AG10803 (cell line): ENCODE data around the gene EFTUD2.

ENCODE experiments used
- DNase-seq: peaks from one replicate; pipeline ENCODE4 v3.0.0; 2010; ENCODE audit warnings: low read depth
- H3K4me3 ChIP-seq: 2 replicates; pipeline ENCODE4 v1.5.1; 2011; ENCODE audit warnings: mild to moderate bottlenecking, low read length, control low read depth
- CTCF ChIP-seq: conservative IDR thresholded peaks from 2 replicates; pipeline ENCODE4 v1.5.1; 2011; ENCODE audit warnings: mild to moderate bottlenecking, low read length, control low read depth, inconsistent platforms

The EFTUD2 gene

GRCh38 chr17:44918006-44918405 is 18.8 kb upstream of the EFTUD2 start:
- TF ChIP-seq CTCF, result no peak
- DNase-seq, result no peak
- H3K4me3 ChIP-seq, result no peak overlapping the region

GRCh38 chr17:44917456-44917855 is 18.2 kb upstream of the EFTUD2 start:
- DNase-seq, result no peak
- H3K4me3 ChIP-seq, result no peak overlapping the region
- TF ChIP-seq CTCF, result no peak

- no peak overlapping the region for H3K4me3 ChIP-seq
- DNase-seq, result peak; percentile 79
- 0 out of 2 replicates have a peak, but pooled peaks have one; percentile 20 for TF ChIP-seq CTCF
Measured at GRCh38 chr17:44916781-44917241, 17.6 kb upstream of the EFTUD2 start.

DNA sequence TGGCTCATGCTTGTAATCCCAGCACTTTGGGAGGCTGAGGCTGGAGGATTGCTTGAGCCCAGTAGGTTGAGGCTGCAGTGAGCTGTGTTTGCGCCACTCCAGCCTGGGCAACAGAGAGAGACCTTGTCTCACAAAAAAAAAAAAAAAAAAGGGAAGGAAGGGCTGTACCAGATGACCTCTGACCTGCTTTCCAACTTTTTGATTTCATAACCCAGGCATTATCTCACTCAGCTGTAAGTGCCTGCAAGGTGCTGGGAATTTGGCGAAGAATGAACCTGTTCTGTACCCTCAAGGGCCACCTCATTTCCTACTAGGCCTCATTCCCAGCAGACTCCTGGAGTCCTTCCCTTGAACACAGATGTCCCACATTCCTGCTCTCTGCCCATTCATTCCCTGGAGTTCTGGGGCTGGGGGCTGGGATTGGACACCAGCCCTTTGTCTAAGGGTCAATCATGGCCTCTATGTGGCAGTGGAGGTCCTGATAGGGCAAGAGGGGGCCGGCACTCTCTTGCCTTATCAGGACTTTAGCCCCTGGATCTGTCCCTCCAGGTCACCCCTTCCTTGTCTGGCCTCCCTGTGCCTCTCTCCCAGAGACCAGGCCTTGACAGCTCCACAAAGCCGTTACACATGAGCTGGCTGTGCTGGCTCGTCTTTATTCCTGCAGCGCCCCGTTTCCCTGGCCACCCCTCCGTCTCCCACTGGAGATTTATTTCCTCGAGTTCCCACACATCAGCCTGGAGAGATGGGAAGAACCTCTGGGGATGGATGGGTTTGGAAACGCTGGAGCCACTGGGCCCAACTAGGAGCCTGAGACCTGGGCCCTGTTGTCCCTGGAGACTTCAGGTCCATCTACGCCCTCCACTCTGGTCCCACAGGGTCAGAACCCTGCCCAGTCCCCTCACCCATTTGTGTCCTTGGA is 16.9 kb upstream of the EFTUD2 start:
- no peak for TF ChIP-seq CTCF
- no peak overlapping the region for H3K4me3 ChIP-seq
- peak; percentile 55 for DNase-seq

GRCh38 chr17:44915321-44915726 is 16.1 kb upstream of the EFTUD2 start, which contains the start of gene GFAP:
GFAP (minus strand) TSS chr17:44915500; CDS start chr17:44915486, 14 bp downstream.
- TF ChIP-seq CTCF, result no peak
- H3K4me3 ChIP-seq, result no peak within 1 kb of the TSS

DNA sequence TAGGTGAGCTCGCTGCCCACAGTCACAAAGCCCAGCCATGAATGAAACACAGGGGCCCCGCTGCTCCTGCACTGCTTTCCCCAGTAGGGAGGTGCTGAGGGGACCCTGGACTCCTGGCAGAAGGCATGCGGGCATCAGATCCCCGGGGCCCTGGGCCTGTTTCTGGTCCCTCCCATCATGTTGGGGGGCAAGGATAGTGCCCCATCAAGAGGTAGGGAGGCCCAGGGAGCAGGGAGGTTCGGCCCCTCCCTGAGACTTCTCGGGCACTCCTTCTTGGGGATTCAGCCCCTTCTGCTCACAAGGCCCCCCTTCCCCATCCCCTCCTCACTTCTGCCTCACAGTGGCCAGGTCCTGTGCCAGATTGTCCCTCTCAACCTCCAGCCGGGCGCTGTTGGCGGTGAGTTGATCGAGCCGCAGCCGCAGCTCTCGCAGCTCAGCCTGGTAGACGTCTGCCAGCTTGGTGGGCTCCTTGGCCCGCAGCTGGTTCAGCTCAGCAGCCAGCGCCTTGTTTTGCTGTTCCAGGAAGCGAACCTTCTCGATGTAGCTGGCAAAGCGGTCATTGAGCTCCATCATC is 15.5 kb upstream of the EFTUD2 start:
- H3K4me3 ChIP-seq, result no peak overlapping the region
- DNase-seq, result no peak
- TF ChIP-seq CTCF, result no peak

More at GRCh38 chr17:44915321-44915726, 16.1 kb upstream of the EFTUD2 start, which contains the start of gene GFAP:
- DNase-seq, result no peak
